HCT116 (cell line): ENCODE measurements around the gene GOLGA8S. TPM values are rescaled to one million over a fixed set of nuclear protein-coding genes. Genes with fewer than 3 reads are reported as not detected.
"Not testable (repeated sequence)": the region's sequence is repeated elsewhere in the genome, so short reads cannot be mapped to it uniquely, and the experiment has no call there.

Source experiments
- ATAC-seq: fragments of 200-7000 bp; cut with Tn5 transposase; 2 replicates; pipeline ENCODE4 v1.9.1; 2020; ENCODE audit warnings: mild to moderate bottlenecking, moderate library complexity
- BruUV-seq: library from RNA; stranded (reverse); fragments of 400-500 nt; replicated peaks from 2 replicates; lab custom pipeline; 2021; lab: Mats Ljungman, UMichigan
- CTCF ChIA-PET: fragments of 300-600 bp; sonication (Branson Sonifier 250); formaldehyde crosslinking; loops from one replicate; lab custom pipeline; 2021; ENCODE audit warnings: antibody characterized with exemption; lab: Charles Lee
- POLR2A ChIA-PET: fragments of 300-600, 350-600 bp; sonication (Branson Sonifier 250); formaldehyde crosslinking; loops from one replicate; lab custom pipeline; 2021; ENCODE audit warnings: antibody characterized with exemption; lab: Charles Lee
- RAD21 ChIA-PET, 2 experiments: fragments of 300-600 bp; sonication (Branson Sonifier 250); formaldehyde crosslinking; loops; one replicate each; lab custom pipeline; 2023; ENCODE audit warnings: low total read pairs in 2 of 2; ENCODE audit not compliant: uncharacterized antibody in 2 of 2, unreplicated experiment in 2 of 2, low non-redundant PET in 1 of 2; lab: Charles Lee
- DNase-seq: peaks from one replicate; pipeline ENCODE4 v3.0.0-alpha.2; 2010; ENCODE audit warnings: low read depth, low spot score
- H2AFZ ChIP-seq: fragments of 200-600 bp; shearing (Covaris generic), sonication (generic); 2 replicates; pipeline ENCODE4 v1.6.1; 2017; ENCODE audit warnings: low read depth, mixed run types, mixed read lengths, antibody characterized with exemption, low read length; ENCODE audit not compliant: poor library complexity, severe bottlenecking
- H3K27ac ChIP-seq: 2 replicates; pipeline ENCODE4 v1.5.1; 2012; ENCODE audit warnings: low read depth, low read length
- H3K27me3 ChIP-seq: fragments of 200-600 bp; sonication (generic); 2 replicates; pipeline ENCODE4 v1.6.1; 2016; ENCODE audit warnings: mixed run types, low read length, mixed read lengths; ENCODE audit not compliant: insufficient read depth
- H3K36me3 ChIP-seq, 2 experiments: fragments of 200-500 bp in 1 of 2; fragments of 200-600 bp in 1 of 2; sonication (Bioruptor generic) in 1 of 2; sonication (generic) in 1 of 2; 2 replicates each; pipeline versions ENCODE4 v1.5.1 to v1.6.1; 2014 to 2016; ENCODE audit warnings: low read length in 2 of 2, inconsistent platforms in 1 of 2, mixed read lengths in 1 of 2, mixed run types in 1 of 2; ENCODE audit not compliant: insufficient read depth in 2 of 2, control insufficient read depth in 1 of 2
- H3K4me1 ChIP-seq, 2 experiments: fragments of 200-600 bp in 1 of 2; sonication (generic) in 1 of 2; 2 replicates each; pipeline versions ENCODE4 v1.5.1 to v1.6.1; 2012 to 2017; ENCODE audit warnings: low read length in 2 of 2, inconsistent platforms in 1 of 2, mild to moderate bottlenecking in 1 of 2, mixed read lengths in 1 of 2, mixed run types in 1 of 2, moderate library complexity in 1 of 2; ENCODE audit not compliant: insufficient read depth in 2 of 2, control insufficient read depth in 1 of 2
- H3K4me2 ChIP-seq: fragments of 200-600 bp; sonication (generic); 2 replicates; pipeline ENCODE4 v1.6.1; 2017; ENCODE audit warnings: mixed run types, low read length, mixed read lengths
- H3K4me3 ChIP-seq, 2 experiments: fragments of 200-600 bp in 1 of 2; sonication (generic) in 1 of 2; replicated peaks in 1 of 2; 2 replicates each; pipeline ENCODE4 v1.5.1; 2011 to 2016; ENCODE audit warnings: low read length in 2 of 2, control low read depth in 1 of 2, low read depth in 1 of 2, mild to moderate bottlenecking in 1 of 2, mixed read lengths in 1 of 2, mixed run types in 1 of 2
- H3K79me2 ChIP-seq: fragments of 200-600 bp; sonication (generic); 2 replicates; pipeline ENCODE4 v1.6.1; 2017; ENCODE audit warnings: mild to moderate bottlenecking, mixed run types, low read length, moderate library complexity, mixed read lengths; ENCODE audit not compliant: insufficient read depth
- H3K9ac ChIP-seq: fragments of 200-600 bp; sonication (generic); 2 replicates; pipeline ENCODE4 v1.6.1; 2016; ENCODE audit warnings: low read length, mixed read lengths
- H3K9me2 ChIP-seq: fragments of 200-600 bp; sonication (generic), shearing (Covaris generic); 2 replicates; pipeline ENCODE4 v1.6.1; 2017; ENCODE audit warnings: mixed run types, mild to moderate bottlenecking, moderate library complexity; ENCODE audit not compliant: insufficient read depth
- H3K9me3 ChIP-seq, 2 experiments: fragments of 200-500 bp in 1 of 2; fragments of 200-600 bp in 1 of 2; sonication (Bioruptor generic) in 1 of 2; sonication (generic) in 1 of 2; 2 replicates each; pipeline ENCODE4 v1.6.1; 2014 to 2017; ENCODE audit warnings: low read length in 2 of 2, mixed read lengths in 2 of 2, inconsistent platforms in 1 of 2, low read depth in 1 of 2, mild to moderate bottlenecking in 1 of 2, mixed run types in 1 of 2, moderate library complexity in 1 of 2; ENCODE audit not compliant: control insufficient read depth in 1 of 2, insufficient read depth in 1 of 2
- H4K20me1 ChIP-seq: fragments of 200-600 bp; sonication (generic), shearing (Covaris generic); 2 replicates; pipeline ENCODE4 v1.6.1; 2017; ENCODE audit warnings: mixed run types, mild to moderate bottlenecking, moderate library complexity; ENCODE audit not compliant: insufficient read depth
- CBX3 ChIP-seq: IDR thresholded peaks from 2 replicates; pipeline ENCODE4 v1.6.1; 2012; ENCODE audit warnings: low read depth
- CEBPB ChIP-seq: IDR thresholded peaks from 2 replicates; pipeline ENCODE4 v1.6.1; 2012; ENCODE audit warnings: low read depth
- EZH2phosphoT487 ChIP-seq: fragments of 200-600 bp; IDR thresholded peaks from 2 replicates; pipeline ENCODE4 v1.6.1; 2018; ENCODE audit warnings: antibody characterized with exemption, borderline replicate concordance
- FOSL1 ChIP-seq: IDR thresholded peaks from 2 replicates; pipeline ENCODE4 v1.6.1; 2012; ENCODE audit warnings: low read depth
- JUND ChIP-seq: IDR thresholded peaks from 2 replicates; pipeline ENCODE4 v1.6.1; 2012
- POLR2AphosphoS5 ChIP-seq: IDR thresholded peaks from 2 replicates; pipeline ENCODE4 v1.6.1; 2011; ENCODE audit warnings: mild to moderate bottlenecking, low read depth, low read length, moderate library complexity
- SIN3A ChIP-seq: IDR thresholded peaks from 2 replicates; pipeline ENCODE4 v1.6.1; 2012; ENCODE audit warnings: low read depth
- intact Hi-C: fragments of 100-400 bp; cut with micrococcal nuclease; formaldehyde crosslinking; loops from 2 replicates; pipeline ENCODE4 v1.10.0; 2022
- total RNA-seq: library from RNA; stranded (reverse); gene quantifications from one replicate; pipeline ENCODE4 v1.2.1, GENCODE V29; 2021; ENCODE audit not compliant: unreplicated experiment
- TF ChIP-seq, protein P1 (sequence below): IDR thresholded peaks from 2 replicates; pipeline ENCODE4 v1.6.1; 2012; ENCODE audit warnings: low read depth

GOLGA8S gene
- total RNA-seq, 1 experiment from 2014 or later: 0.15 TPM

DNA sequence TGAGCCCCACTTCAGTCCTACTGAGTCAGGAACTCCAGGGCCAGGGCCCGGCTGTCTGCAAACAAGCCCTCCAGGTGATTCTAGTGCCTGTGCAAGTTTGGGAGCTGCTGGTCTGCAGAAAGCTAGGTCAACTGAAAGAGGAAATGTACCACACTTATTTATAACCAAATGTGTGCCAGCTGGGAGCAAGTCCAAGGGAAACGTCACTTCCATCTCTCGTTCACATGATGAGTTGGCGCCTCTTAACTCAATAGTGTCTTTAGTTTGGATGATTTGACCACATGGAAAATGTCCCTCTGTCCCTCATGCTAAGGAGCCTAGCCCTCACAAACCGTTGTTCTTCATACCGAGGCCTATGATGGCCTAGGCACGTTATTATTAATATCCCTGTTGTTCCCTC lies 43.2 kb downstream of the GOLGA8S start:
- RAD21 ChIA-PET: no interaction called here
- Histone ChIP-seq H3K27me3 (0 out of 2 replicates have a peak, but pooled peaks cover under 1% of the 10 kb centered on the region), H3K9me2 (no peaks in the 10 kb centered on the region), H3K9me3 (no peaks in the 10 kb centered on the region), H2AFZ (no peak overlapping the region), H4K20me1 (no peaks in the 10 kb centered on the region), H3K27ac (no peak overlapping the region), H3K4me1 (no peaks in the 10 kb centered on the region), H3K4me2 (no peak overlapping the region), H3K9ac (no peak overlapping the region), H3K36me3 (no peaks in the 10 kb centered on the region), H3K4me3 (no peak overlapping the region), H3K79me2 (no peaks in the 10 kb centered on the region)
- no peak for DNase-seq
- no TSS peak for BruUV-seq
- CTCF ChIA-PET: no interaction called here
- TF ChIP-seq CEBPB (no peak), CBX3 (no peak), EZH2phosphoT487 (no peak), SIN3A (no peak), JUND (no peak), FOSL1 (no peak), POLR2AphosphoS5 (no peak)
- TF ChIP-seq, protein P1, sequence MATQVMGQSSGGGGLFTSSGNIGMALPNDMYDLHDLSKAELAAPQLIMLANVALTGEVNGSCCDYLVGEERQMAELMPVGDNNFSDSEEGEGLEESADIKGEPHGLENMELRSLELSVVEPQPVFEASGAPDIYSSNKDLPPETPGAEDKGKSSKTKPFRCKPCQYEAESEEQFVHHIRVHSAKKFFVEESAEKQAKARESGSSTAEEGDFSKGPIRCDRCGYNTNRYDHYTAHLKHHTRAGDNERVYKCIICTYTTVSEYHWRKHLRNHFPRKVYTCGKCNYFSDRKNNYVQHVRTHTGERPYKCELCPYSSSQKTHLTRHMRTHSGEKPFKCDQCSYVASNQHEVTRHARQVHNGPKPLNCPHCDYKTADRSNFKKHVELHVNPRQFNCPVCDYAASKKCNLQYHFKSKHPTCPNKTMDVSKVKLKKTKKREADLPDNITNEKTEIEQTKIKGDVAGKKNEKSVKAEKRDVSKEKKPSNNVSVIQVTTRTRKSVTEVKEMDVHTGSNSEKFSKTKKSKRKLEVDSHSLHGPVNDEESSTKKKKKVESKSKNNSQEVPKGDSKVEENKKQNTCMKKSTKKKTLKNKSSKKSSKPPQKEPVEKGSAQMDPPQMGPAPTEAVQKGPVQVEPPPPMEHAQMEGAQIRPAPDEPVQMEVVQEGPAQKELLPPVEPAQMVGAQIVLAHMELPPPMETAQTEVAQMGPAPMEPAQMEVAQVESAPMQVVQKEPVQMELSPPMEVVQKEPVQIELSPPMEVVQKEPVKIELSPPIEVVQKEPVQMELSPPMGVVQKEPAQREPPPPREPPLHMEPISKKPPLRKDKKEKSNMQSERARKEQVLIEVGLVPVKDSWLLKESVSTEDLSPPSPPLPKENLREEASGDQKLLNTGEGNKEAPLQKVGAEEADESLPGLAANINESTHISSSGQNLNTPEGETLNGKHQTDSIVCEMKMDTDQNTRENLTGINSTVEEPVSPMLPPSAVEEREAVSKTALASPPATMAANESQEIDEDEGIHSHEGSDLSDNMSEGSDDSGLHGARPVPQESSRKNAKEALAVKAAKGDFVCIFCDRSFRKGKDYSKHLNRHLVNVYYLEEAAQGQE: no peak
- POLR2A ChIA-PET: no interaction called here
- no peak for ATAC-seq
- intact Hi-C loops: no loop called here

DNA sequence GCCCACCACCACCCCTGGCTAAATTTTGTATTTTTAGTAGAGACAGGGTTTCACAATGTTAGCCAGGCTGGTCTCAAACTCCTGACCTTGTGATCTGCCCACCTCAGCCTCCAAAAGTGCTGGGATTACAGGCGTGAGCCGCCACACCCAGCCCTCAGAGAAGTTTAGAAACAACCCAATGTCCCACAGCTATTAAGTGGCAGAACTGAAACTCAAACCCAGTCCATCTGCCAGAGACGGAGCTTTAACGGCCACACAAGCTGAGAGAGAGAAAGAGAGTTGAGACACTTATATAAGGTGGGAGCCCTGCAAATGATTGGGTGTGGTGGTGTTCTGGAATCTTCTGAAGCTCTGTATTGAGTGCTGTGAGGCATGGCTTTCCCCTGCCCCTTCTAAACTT lies 43.8 kb downstream of the GOLGA8S start:
- POLR2A ChIA-PET, H2AFZ ChIP-seq, ATAC-seq, H3K36me3 ChIP-seq, H3K4me2 ChIP-seq, DNase-seq, RAD21 ChIA-PET, H3K4me3 ChIP-seq, H3K27me3 ChIP-seq, H3K9me2 ChIP-seq, H4K20me1 ChIP-seq, H3K9me3 ChIP-seq, CTCF ChIA-PET, H3K79me2 ChIP-seq, H3K27ac ChIP-seq, H3K4me1 ChIP-seq, H3K9ac ChIP-seq, intact Hi-C loops, BruUV-seq: not testable (repeated sequence)

DNA sequence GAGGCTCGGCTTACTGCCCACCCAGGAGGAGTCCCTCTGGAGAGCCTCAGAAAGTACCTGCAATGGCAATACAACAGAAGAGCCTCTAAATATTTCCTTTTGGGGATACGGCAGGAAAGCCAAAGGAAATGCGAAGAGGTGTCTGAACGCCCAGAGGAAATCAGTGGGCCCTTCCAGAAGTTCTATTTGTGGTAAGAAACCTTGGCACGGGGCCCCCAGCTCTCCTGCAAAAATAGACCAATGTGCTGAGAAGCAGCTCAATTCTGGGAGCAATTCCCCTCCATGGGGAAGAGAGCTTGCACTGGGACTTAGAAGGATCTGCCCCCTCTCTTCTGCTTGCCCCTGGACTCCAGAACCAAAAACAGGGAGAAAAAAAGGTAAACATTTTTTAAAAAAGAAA lies 44.7 kb downstream of the GOLGA8S start:
- RAD21 ChIA-PET, H3K27ac ChIP-seq, H3K79me2 ChIP-seq, H3K36me3 ChIP-seq, H2AFZ ChIP-seq, POLR2A ChIA-PET, H3K4me3 ChIP-seq, BruUV-seq, H3K27me3 ChIP-seq, H4K20me1 ChIP-seq, H3K9me3 ChIP-seq, H3K9ac ChIP-seq, H3K4me1 ChIP-seq, DNase-seq, H3K9me2 ChIP-seq, ATAC-seq, CTCF ChIA-PET, intact Hi-C loops, H3K4me2 ChIP-seq: not testable (repeated sequence)
